Gastrocnemius medialis (tissue), 4 donors: ENCODE measurements around the gene TSC22D3.

Source experiments
- POLR2A ChIP-seq, 2 donors: fragments of 450-650 bp; IDR thresholded peaks; one replicate each; pipeline ENCODE4 v1.6.1; 2017; ENCODE audit warnings: antibody characterized with exemption in 2 of 2, mild to moderate bottlenecking in 2 of 2, moderate library complexity in 2 of 2
- TF ChIP-seq, protein P1 (sequence below), 5 experiments: fragments of 450-650 bp in 3 of 5; fragments of 200-600 bp in 2 of 5; sonication (generic) in 2 of 5; IDR thresholded peaks in 4 of 5; conservative IDR thresholded peaks in 1 of 5; 1 replicate in 4 of 5; 2 replicates in 1 of 5; pipeline ENCODE4 v1.5.1; 2016 to 2019; ENCODE audit warnings: antibody characterized with exemption in 5 of 5, mild to moderate bottlenecking in 3 of 5, moderate library complexity in 3 of 5

GRCh38 chrX:107823042-107823441, 47.5 kb upstream of the TSC22D3 start:
- no peak for TF ChIP-seq POLR2A (IDR thresholded peaks at IDR 0.05)
- TF ChIP-seq, protein P1, sequence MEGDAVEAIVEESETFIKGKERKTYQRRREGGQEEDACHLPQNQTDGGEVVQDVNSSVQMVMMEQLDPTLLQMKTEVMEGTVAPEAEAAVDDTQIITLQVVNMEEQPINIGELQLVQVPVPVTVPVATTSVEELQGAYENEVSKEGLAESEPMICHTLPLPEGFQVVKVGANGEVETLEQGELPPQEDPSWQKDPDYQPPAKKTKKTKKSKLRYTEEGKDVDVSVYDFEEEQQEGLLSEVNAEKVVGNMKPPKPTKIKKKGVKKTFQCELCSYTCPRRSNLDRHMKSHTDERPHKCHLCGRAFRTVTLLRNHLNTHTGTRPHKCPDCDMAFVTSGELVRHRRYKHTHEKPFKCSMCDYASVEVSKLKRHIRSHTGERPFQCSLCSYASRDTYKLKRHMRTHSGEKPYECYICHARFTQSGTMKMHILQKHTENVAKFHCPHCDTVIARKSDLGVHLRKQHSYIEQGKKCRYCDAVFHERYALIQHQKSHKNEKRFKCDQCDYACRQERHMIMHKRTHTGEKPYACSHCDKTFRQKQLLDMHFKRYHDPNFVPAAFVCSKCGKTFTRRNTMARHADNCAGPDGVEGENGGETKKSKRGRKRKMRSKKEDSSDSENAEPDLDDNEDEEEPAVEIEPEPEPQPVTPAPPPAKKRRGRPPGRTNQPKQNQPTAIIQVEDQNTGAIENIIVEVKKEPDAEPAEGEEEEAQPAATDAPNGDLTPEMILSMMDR (IDR thresholded peaks at IDR 0.05 in 4 of 5, conservative IDR thresholded peaks at IDR 0.05 in 1 of 5) = no peak
